GM10266 (cell line): ENCODE data around the gene SPIB.

Source experiments
- DNase-seq: peaks from one replicate; pipeline ENCODE4 v3.0.0; 2012; ENCODE audit errors: extremely low spot score
- CTCF ChIP-seq: IDR thresholded peaks from 2 replicates; pipeline ENCODE4 v1.5.1; 2012; ENCODE audit warnings: mild to moderate bottlenecking, low read depth; ENCODE audit not compliant: control insufficient read depth, insufficient read depth; ENCODE audit errors: missing control alignments

The SPIB gene

GRCh38 chr19:50393589-50393988 lies 25.1 kb upstream of the SPIB start:
- peak; percentile 4 for DNase-seq
- no peak for TF ChIP-seq CTCF

- no peak for TF ChIP-seq CTCF
- peak; percentile 6 for DNase-seq
Observed at GRCh38 chr19:50394017-50394416, 24.7 kb upstream of the SPIB start.

GRCh38 chr19:50398675-50399367 lies 19.9 kb upstream of the SPIB start:
- no peak for DNase-seq
- TF ChIP-seq CTCF: no peak

- DNase-seq: no peak
Observed at GRCh38 chr19:50399368-50399745, 19.4 kb upstream of the SPIB start.

GRCh38 chr19:50401605-50402450 lies 16.9 kb upstream of the SPIB start:
- peak; percentile 4 for TF ChIP-seq CTCF
- no peak for DNase-seq

More at GRCh38 chr19:50399368-50399745, 19.4 kb upstream of the SPIB start:
- TF ChIP-seq CTCF: no peak

GRCh38 chr19:50402544-50403301 lies 16.0 kb upstream of the SPIB start:
- no peak for TF ChIP-seq CTCF
- no peak for DNase-seq
